ENCODE data around the gene AVP.
A peak's percentile ranks its signal among the peaks of the same experiment; 100 is the strongest.
"Not testable (repeated sequence)": the region's sequence is repeated elsewhere in the genome, so short reads cannot be mapped to it uniquely, and the experiment has no call there.

AVP gene

GRCh38 chr20:3084283-3084985, at the start of gene AVP:
Gene AVP (minus strand): TSS chr20:3084724. CDS start chr20:3084674, 50 bp downstream.
- DNase-seq, result no peak

- no peak for DNase-seq
These were observed 49.6 kb upstream of the AVP start for GRCh38 chr20:3134151-3134550.

- no peak for DNase-seq
These were observed 48.6 kb upstream of the AVP start for GRCh38 chr20:3133155-3133554.

- no peak for DNase-seq
These were observed 45.6 kb upstream of the AVP start for GRCh38 chr20:3130051-3130600.

- no peak for DNase-seq
These were observed 44.6 kb upstream of the AVP start for GRCh38 chr20:3129094-3129493.

GRCh38 chr20:3128275-3128984, 43.9 kb upstream of the AVP start:
- DNase-seq, result no peak

- no peak for DNase-seq
These were observed 42.0 kb upstream of the AVP start for GRCh38 chr20:3126527-3126859.

- DNase-seq, result not testable (repeated sequence)
These were observed 41.4 kb upstream of the AVP start for GRCh38 chr20:3125776-3126526.

- not testable (repeated sequence) for DNase-seq
These were observed 40.4 kb upstream of the AVP start for GRCh38 chr20:3124773-3125560.

- not testable (repeated sequence) for DNase-seq
These were observed 39.6 kb upstream of the AVP start for GRCh38 chr20:3124163-3124562.

GRCh38 chr20:3123542-3123941, 39.0 kb upstream of the AVP start:
- DNase-seq, result no peak

GRCh38 chr20:3121955-3122610, 37.6 kb upstream of the AVP start:
- no peak for DNase-seq

- no peak for DNase-seq
These were observed 36.9 kb upstream of the AVP start for GRCh38 chr20:3121271-3121911.

- DNase-seq, result no peak
These were observed 34.5 kb upstream of the AVP start for GRCh38 chr20:3119044-3119443.

- peak; percentile 40 for DNase-seq
These were observed 33.4 kb upstream of the AVP start for GRCh38 chr20:3117839-3118379.

- no peak for DNase-seq
These were observed 31.8 kb upstream of the AVP start for GRCh38 chr20:3116341-3116740.

- no peak for DNase-seq
These were observed 30.9 kb upstream of the AVP start for GRCh38 chr20:3115190-3116107.

GRCh38 chr20:3111995-3112394, 27.5 kb upstream of the AVP start:
- no peak for DNase-seq

- DNase-seq, result no peak
These were observed 27.0 kb upstream of the AVP start for GRCh38 chr20:3111507-3111906.

Data from activated CD8-positive, alpha-beta memory T cell treated with anti-CD3 and anti-CD28 coated beads, Interleukin-2, amount 50 U/mL, for 4 hours (primary cell).